ENCODE measurements around the gene MAP4K2.

The MAP4K2 gene

DNA sequence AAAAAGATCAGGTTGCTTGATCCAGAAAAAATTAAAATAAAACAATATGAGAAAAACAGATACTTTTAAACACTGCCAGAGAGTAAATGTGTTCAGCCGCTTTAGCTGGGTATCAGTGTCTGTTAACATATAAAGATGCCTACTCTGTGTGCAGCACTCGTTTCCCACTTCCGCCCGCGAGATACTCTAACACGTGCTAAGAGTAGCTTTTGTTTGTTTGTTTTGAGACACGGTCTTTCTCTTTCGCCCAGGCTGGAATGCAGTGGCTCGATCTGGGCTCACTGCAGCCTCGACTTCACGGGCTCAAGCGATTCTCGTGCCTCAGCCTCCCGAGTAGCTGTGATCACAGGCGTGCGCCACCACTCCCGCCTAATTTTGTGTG, 7.9 kb upstream of the MAP4K2 start:
- DNase-seq = no peak

DNA sequence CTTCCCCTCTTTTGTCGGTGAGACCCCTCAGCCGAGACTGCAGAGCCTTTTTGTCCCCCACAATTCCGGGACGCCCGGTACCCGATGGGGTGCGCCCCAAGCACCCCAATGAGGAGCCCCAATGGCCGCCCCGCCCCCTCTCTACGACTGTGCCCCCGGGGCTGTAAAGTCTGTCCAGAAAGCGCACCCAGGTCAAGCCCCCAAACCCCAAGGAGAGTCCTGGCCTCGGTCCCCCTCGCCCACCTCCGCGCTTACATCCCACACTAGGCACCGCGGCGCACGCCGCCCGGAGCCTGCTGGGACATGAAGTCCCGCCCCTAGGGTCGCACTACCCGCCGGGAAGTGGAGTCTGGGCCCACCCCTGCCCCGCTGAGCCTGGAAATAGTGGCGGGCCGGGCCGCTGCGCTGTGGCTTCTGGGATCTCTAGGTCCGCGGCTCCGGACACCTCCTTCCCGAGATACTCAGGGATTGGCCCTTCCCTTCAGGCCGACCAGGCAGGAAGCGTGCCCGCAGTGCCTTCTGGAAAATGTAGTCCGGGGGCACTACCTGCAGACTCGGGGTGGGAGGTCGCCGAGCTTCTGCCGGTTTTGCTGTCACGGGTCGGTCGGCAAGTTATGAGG, 7.4 kb upstream of the MAP4K2 start, which contains the start of gene MEN1:
TSS of gene MEN1 (minus strand) at position 281 of the 620 bp plus-strand sequence. CDS start 442 bp downstream, outside the sequence.
- DNase-seq = peak; percentile 60

- no peak for DNase-seq
Measured at GRCh38 chr11:64809781-64810241, 6.8 kb upstream of the MAP4K2 start.

GRCh38 chr11:64805481-64805880, 2.5 kb upstream of the MAP4K2 start:
- no peak for DNase-seq

GRCh38 chr11:64804346-64805210, 1.6 kb upstream of the MAP4K2 start:
- no peak for DNase-seq

GRCh38 chr11:64803846-64804345, 882 bp upstream of the MAP4K2 start:
- no peak for DNase-seq

GRCh38 chr11:64802370-64803157, 450 bp downstream of the MAP4K2 start:
- no peak for DNase-seq

DNA sequence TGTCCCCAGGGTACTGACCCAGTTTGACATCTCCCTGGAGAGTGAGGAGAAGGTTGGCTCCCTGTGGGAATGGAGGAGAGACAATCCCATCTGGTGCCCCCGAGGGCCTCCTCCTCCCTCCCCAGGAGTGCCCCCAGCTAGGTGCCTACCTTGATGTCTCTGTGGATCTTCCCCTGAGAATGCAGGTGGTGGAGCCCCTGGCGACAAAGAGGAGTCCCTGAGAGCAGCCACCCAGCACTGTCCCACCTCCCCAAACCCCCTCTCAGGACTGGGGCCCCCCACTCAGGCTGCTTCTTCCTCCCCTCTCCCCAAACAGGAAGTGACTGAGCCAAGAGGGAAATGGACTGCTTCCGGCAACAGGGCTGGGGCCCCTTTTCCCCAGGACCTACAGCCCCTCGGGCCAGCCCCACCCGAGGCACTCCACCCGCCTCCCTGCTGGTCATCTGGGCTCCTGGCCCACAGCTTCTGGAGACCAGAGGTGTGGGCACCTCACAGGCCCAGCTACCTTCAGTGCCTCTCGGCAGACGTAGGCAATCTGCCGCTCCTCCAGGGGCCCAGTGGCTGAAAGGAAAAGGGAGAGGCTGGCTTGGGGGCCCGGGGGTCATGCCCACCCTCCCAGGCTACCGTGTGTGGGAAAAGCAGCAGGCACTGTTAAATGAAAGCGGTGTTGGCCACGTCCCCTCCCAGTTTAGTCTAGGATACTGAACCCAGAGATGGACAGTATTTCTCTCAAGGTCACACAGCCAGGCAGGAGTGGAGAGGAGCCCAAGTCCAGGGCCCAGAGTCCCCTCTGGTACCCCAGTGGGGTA, 1.2 kb downstream of the MAP4K2 start:
- no peak for DNase-seq

GRCh38 chr11:64801158-64801464, 1.9 kb downstream of the MAP4K2 start:
- no peak for DNase-seq

- DNase-seq = no peak
Measured at GRCh38 chr11:64800303-64801157, 2.5 kb downstream of the MAP4K2 start.

DNA sequence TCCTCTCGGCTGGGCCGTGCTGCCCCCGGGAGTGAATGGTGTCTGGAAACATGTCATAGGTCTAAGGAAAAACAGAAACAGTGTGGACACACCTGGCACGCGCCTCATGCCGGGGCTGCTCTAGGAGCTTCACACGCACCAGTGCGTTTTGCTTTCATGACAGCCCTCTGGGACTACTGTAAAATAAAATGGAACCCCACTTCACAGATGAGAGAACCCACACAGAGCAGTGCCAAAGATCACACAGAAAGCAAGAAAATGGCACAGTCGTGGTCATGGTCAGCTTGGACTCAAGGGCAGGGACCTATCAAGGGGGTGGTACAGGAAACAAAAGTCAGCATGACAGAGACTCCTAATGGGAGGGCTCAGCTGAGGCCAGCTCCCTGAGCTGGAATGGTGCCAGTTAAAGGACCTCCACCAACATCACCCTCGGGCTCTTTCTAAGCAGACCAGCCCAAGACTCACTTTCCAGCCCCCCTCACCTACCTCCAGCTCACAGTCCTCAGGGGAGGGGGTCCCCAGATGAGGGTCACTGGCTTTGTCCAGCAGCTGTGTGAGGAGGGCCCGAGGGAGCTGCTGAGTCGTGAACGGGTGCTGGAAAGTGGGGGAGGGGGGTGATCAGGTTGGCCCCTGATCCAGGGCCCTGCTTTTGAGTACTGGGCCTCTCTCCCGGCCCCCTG, 3.3 kb downstream of the MAP4K2 start:
- no peak for DNase-seq

- DNase-seq = no peak
Measured at GRCh38 chr11:64799256-64799622, 3.8 kb downstream of the MAP4K2 start.

DNA sequence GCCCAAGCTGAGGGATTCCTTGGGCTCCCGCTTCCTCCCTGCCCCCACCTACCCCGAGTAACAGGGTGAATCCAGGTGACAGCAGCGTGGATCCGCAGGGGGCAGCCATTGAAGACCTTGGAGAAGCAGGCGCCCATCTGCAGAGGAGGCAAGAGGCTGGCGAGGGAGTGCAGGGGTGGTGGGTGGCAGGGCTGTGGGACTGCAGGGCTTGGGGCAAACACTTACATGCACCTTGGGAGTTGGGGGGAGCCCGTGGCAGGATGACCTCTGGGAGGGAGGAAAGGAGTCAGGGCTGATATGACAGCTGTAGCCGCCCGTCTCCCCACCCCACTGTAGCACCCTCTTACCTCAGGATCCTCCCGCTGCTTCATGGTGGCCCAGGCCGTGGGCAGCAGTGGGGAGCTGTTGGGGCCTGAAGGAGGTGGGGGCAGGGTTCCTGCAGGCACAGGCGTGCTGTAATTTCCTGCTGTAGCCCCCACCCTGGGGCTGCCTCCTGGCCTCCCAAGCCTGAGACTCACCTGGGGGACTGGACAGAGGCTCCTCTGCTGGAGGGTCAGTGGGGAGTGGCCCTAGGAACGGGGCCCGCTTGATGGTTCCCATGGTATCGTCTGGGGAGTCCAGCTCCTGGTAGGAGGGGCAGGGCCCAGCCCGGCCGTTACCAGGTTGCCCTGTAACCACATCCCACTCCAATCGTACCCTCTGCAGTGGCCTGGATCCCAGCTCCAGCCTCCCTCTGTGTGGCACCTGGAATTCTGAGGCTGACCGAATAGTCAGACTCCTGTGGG, 6.1 kb downstream of the MAP4K2 start:
- no peak for DNase-seq

DNA sequence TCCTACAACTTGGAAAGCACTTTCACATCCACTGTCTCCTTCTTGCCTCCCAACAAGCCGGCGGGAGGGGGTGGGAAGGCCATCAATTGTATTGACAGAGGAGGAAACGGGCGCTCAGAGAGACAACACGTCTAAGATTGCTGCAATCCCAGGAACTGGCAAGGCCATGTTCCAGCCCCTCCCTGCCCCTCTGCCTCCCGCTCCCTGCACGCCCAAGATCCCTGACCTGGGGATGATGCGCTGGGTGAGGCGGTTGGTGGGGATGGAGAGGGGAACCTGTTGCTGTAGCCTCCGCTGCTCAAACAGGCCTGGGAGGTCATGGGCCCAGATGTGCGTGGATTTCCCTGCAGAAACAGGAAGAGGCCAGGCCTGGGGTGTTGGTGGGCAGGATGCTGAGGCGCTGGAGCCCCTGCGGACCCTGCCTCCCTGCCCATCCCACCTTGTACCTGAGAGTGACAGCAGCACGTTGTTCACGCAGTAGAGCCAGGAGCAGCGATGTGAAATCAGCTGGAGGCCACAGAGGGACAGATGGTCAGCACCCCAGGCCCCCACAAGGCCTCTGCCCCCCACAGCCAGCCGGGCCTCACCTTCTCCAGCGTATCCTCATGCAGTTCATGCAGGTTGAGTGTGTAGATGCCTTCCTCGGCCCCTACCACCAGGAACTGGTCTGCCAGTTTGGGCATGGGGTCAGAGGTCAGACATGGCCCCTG, 6.8 kb downstream of the MAP4K2 start:
- no peak for DNase-seq

- DNase-seq = no peak
Measured at GRCh38 chr11:64794526-64794925, 8.5 kb downstream of the MAP4K2 start.

DNA sequence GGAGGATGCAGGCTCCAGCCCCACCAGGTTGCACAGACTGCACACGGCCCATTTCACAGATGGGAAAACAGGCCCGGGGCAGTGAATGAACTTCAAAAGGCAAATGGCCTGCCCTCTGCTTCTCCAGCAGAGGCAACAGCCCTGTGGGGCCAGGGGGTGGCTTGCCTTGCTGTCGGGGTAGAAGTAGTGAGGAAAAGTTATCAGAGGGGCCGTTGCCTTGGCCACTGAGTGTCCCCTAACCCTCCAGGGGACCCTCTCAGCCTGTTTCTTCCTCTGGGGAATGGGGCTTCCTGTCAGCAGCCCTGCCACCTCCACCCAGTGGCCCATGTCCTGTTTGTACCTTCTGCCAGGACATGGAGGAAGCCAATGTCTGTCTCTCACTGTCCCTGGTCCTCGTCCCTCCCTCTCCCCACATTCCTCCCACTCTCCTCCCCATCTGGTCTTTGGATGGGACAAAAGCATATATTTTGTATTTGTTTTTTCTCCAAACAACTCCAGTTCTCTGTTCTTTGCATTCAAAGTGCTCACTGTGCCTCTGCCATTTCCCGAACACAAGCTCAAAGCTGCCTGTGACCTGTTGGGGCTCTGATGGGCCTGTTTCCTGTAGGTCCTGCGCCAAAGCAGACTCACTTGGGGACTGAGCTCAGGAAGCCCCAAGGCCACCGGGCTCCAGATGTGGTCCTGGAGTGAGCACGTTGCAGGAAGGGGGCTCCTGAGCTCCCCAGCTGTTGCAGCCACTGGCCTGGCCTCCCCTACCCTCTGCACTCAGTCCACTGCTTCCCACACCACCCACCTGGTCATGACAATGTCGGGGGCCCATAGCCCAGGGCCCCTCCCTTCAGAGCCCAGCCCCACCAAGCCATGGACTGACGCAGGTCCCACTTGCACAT, 9.5 kb downstream of the MAP4K2 start:
- DNase-seq = no peak

- DNase-seq = no peak
Measured at GRCh38 chr11:64792482-64792881, 10.5 kb downstream of the MAP4K2 start.

GRCh38 chr11:64791781-64792291, 11.2 kb downstream of the MAP4K2 start:
- DNase-seq = no peak

All from activated T-cell treated with anti-CD3 and anti-CD28 coated beads for 4 hours (primary cell).